Activated CD8-positive, alpha-beta memory T cell treated with anti-CD3 and anti-CD28 coated beads for 1 hour (primary cell): Measurements from ENCODE around the gene FOXF2.

Source experiments
- DNase-seq, 2 donors: peaks; one replicate each; pipeline ENCODE4 v3.0.0-alpha.2; 2020; ENCODE audit warnings: low read depth in 1 of 2; ENCODE audit errors: extremely low read depth in 1 of 2

Gene FOXF2

GRCh38 chr6:1438471-1438881, 49.1 kb downstream of the FOXF2 start:
- DNase-seq = no peak

GRCh38 chr6:1439349-1439748, 50.0 kb downstream of the FOXF2 start:
- DNase-seq = no peak

GRCh38 chr6:1442929-1443328, 53.6 kb downstream of the FOXF2 start:
- no peak for DNase-seq
